Stomach (tissue), 4 donors: Measurements from ENCODE around the gene IQGAP3.

Experiments used
- EP300 ChIP-seq: sonication (generic); formaldehyde crosslinking; IDR thresholded peaks from one replicate; pipeline ENCODE4 v1.6.1; 2017; ENCODE audit warnings: antibody characterized with exemption
- TF ChIP-seq, protein P1 (sequence below), 7 experiments: fragments of 450-650 bp in 4 of 7; fragments of 200-600 bp in 3 of 7; sonication (generic) in 3 of 7; IDR thresholded peaks; one replicate each; pipeline ENCODE4 v1.5.1; 2016 to 2019; ENCODE audit warnings: antibody characterized with exemption in 7 of 7, control low read depth in 2 of 7, mild to moderate bottlenecking in 1 of 7

GRCh38 chr1:156487862-156488261, 84.5 kb downstream of the IQGAP3 start:
- TF ChIP-seq, protein P1, sequence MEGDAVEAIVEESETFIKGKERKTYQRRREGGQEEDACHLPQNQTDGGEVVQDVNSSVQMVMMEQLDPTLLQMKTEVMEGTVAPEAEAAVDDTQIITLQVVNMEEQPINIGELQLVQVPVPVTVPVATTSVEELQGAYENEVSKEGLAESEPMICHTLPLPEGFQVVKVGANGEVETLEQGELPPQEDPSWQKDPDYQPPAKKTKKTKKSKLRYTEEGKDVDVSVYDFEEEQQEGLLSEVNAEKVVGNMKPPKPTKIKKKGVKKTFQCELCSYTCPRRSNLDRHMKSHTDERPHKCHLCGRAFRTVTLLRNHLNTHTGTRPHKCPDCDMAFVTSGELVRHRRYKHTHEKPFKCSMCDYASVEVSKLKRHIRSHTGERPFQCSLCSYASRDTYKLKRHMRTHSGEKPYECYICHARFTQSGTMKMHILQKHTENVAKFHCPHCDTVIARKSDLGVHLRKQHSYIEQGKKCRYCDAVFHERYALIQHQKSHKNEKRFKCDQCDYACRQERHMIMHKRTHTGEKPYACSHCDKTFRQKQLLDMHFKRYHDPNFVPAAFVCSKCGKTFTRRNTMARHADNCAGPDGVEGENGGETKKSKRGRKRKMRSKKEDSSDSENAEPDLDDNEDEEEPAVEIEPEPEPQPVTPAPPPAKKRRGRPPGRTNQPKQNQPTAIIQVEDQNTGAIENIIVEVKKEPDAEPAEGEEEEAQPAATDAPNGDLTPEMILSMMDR (IDR thresholded peaks at IDR 0.05): no peak
- no peak for TF ChIP-seq EP300
